Kidney epithelial cell (primary cell): Measurements from ENCODE around the gene ATXN1. TPM values are rescaled to one million over a fixed set of nuclear protein-coding genes. Genes with fewer than 3 reads are reported as not detected.

ENCODE experiments used
- DNase-seq: peaks from one replicate; pipeline ENCODE4 v3.0.0-alpha.2; 2010; ENCODE audit warnings: low read depth
- H3K27me3 ChIP-seq: 2 replicates; pipeline ENCODE4 v1.6.0; 2011; ENCODE audit warnings: low read length; ENCODE audit not compliant: control insufficient read depth, insufficient read depth
- H3K36me3 ChIP-seq: 2 replicates; pipeline ENCODE4 v1.5.1; 2011; ENCODE audit warnings: low read length; ENCODE audit not compliant: control insufficient read depth, insufficient read depth
- H3K4me3 ChIP-seq: 2 replicates; pipeline ENCODE4 v1.5.1; 2011; ENCODE audit warnings: low read depth, mild to moderate bottlenecking, control low read depth, low read length
- CTCF ChIP-seq: IDR thresholded peaks from 2 replicates; pipeline ENCODE4 v1.5.1; 2011; ENCODE audit warnings: mild to moderate bottlenecking, moderate library complexity, low read length, control low read depth, inconsistent platforms; ENCODE audit not compliant: insufficient read depth, poor library complexity, severe bottlenecking
- total RNA-seq: library from RNA; depleted of rRNA; stranded (reverse); fragments of >200 nt; gene quantifications from 2 replicates; pipeline ENCODE4 v1.2.3, GENCODE V29; 2015

ATXN1 gene
- total RNA-seq, 1 donor from 2014 or later, result 12.5 TPM

GRCh38 chr6:16698997-16699868, 62.0 kb downstream of the ATXN1 start:
- H3K27me3 ChIP-seq, result no peaks in the 10 kb centered on the region
- peaks cover 2% of the 10 kb centered on the region for H3K36me3 ChIP-seq
- no peak for TF ChIP-seq CTCF
- no peak for DNase-seq
- H3K4me3 ChIP-seq, result no peak overlapping the region

- DNase-seq, result no peak
- no peak overlapping the region for H3K4me3 ChIP-seq
- peaks cover 2% of the 10 kb centered on the region for H3K36me3 ChIP-seq
- no peaks in the 10 kb centered on the region for H3K27me3 ChIP-seq
- no peak for TF ChIP-seq CTCF
Observed at GRCh38 chr6:16698162-16698533, 63.1 kb downstream of the ATXN1 start.

- no peak overlapping the region for H3K4me3 ChIP-seq
- peaks cover 2% of the 10 kb centered on the region for H3K36me3 ChIP-seq
- DNase-seq, result no peak
- no peak for TF ChIP-seq CTCF
- H3K27me3 ChIP-seq, result no peaks in the 10 kb centered on the region
Observed at GRCh38 chr6:16697437-16698161, 63.7 kb downstream of the ATXN1 start.

GRCh38 chr6:16696496-16696895, 64.8 kb downstream of the ATXN1 start:
- Histone ChIP-seq H3K36me3 (peaks cover 2% of the 10 kb centered on the region), H3K4me3 (no peak overlapping the region), H3K27me3 (no peaks in the 10 kb centered on the region)
- DNase-seq, result no peak
- no peak for TF ChIP-seq CTCF

GRCh38 chr6:16694781-16695578, 66.3 kb downstream of the ATXN1 start:
- H3K4me3 ChIP-seq, result no peak overlapping the region
- no peak for TF ChIP-seq CTCF
- no peak for DNase-seq
- no peaks in the 10 kb centered on the region for H3K27me3 ChIP-seq
- peaks cover 2% of the 10 kb centered on the region for H3K36me3 ChIP-seq
